Astrocyte (in vitro differentiated cells and primary cell): Measurements from ENCODE around the gene FAM227B. TPM values are rescaled to one million over a fixed set of nuclear protein-coding genes. Genes with fewer than 3 reads are reported as not detected.
A peak's percentile ranks its signal among the peaks of the same experiment; 100 is the strongest.

ENCODE experiments used
- DNase-seq: peaks from one replicate; pipeline ENCODE4 v3.0.0-alpha.2; 2010; ENCODE audit warnings: low read depth
- FAIRE-seq: peaks from 2 replicates; lab custom pipeline; 2011; peaks lifted over from hg19 to GRCh38; lab: Jason Lieb, UNC
- H2AFZ ChIP-seq: 2 replicates; pipeline ENCODE4 v1.6.0; 2012; ENCODE audit warnings: low read depth, low read length, inconsistent platforms
- H3K27ac ChIP-seq: 2 replicates; pipeline ENCODE4 v1.5.1; 2011; ENCODE audit warnings: low read depth, low read length, inconsistent platforms
- H3K27me3 ChIP-seq: 2 replicates; pipeline ENCODE4 v1.6.0; 2011; ENCODE audit warnings: low read length, inconsistent platforms; ENCODE audit not compliant: insufficient read depth
- H3K36me3 ChIP-seq: 2 replicates; pipeline ENCODE4 v1.5.1; 2011; ENCODE audit warnings: low read length, inconsistent platforms; ENCODE audit not compliant: insufficient read depth
- H3K4me1 ChIP-seq: 2 replicates; pipeline ENCODE4 v1.5.1; 2011; ENCODE audit warnings: low read length, inconsistent platforms; ENCODE audit not compliant: insufficient read depth
- H3K4me2 ChIP-seq: 2 replicates; pipeline ENCODE4 v1.6.0; 2012; ENCODE audit warnings: low read length, inconsistent platforms
- H3K4me3 ChIP-seq: 2 replicates; pipeline ENCODE4 v1.5.1; 2011; ENCODE audit warnings: low read depth, mild to moderate bottlenecking, low read length, inconsistent platforms; ENCODE audit not compliant: insufficient read depth
- H3K79me2 ChIP-seq: 2 replicates; pipeline ENCODE4 v1.6.0; 2012; ENCODE audit warnings: mild to moderate bottlenecking, low read length, inconsistent platforms; ENCODE audit not compliant: insufficient read depth
- H3K9ac ChIP-seq: 2 replicates; pipeline ENCODE4 v1.6.0; 2012; ENCODE audit warnings: mild to moderate bottlenecking, low read length, inconsistent platforms
- H3K9me3 ChIP-seq: 2 replicates; pipeline ENCODE4 v1.5.1; 2012; ENCODE audit warnings: low read depth, mild to moderate bottlenecking, low read length, inconsistent platforms; ENCODE audit not compliant: insufficient read depth
- H4K20me1 ChIP-seq: 2 replicates; pipeline ENCODE4 v1.6.0; 2012; ENCODE audit warnings: low read length, inconsistent platforms; ENCODE audit not compliant: insufficient read depth
- H3K27ac Mint-ChIP-seq: one replicate; pipeline ENCODE4 v1.8.0; 2021; ENCODE audit warnings: mild to moderate bottlenecking, mixed read lengths; ENCODE audit not compliant: unreplicated experiment
- H3K27me3 Mint-ChIP-seq: one replicate; pipeline ENCODE4 v1.8.0; 2021; ENCODE audit warnings: low read depth, mixed read lengths; ENCODE audit not compliant: unreplicated experiment
- H3K36me3 Mint-ChIP-seq: one replicate; pipeline ENCODE4 v1.8.0; 2021; ENCODE audit warnings: low read depth, mixed read lengths; ENCODE audit not compliant: unreplicated experiment
- H3K4me1 Mint-ChIP-seq: one replicate; pipeline ENCODE4 v1.8.0; 2021; ENCODE audit warnings: low read depth, mixed read lengths; ENCODE audit not compliant: unreplicated experiment
- H3K4me3 Mint-ChIP-seq: one replicate; pipeline ENCODE4 v1.8.0; 2021; ENCODE audit warnings: mild to moderate bottlenecking, moderate library complexity, mixed read lengths; ENCODE audit not compliant: unreplicated experiment
- H3K9me3 Mint-ChIP-seq: one replicate; pipeline ENCODE4 v1.8.0; 2021; ENCODE audit warnings: mild to moderate bottlenecking, mixed read lengths; ENCODE audit not compliant: unreplicated experiment
- EZH2 ChIP-seq: IDR thresholded peaks from 2 replicates; pipeline ENCODE4 v1.6.1; 2012; ENCODE audit warnings: mild to moderate bottlenecking, low read length, inconsistent platforms; ENCODE audit not compliant: insufficient read depth
- total RNA-seq: library from RNA; stranded (reverse); gene quantifications from 2 replicates; pipeline ENCODE4 v1.2.1, GENCODE V29; 2021
- TF ChIP-seq, protein P1 (sequence below): IDR thresholded peaks from 2 replicates; pipeline ENCODE4 v1.5.1; 2011; ENCODE audit warnings: low read depth, mild to moderate bottlenecking, inconsistent platforms, low read length, moderate library complexity; ENCODE audit not compliant: insufficient read depth

FAM227B gene
- total RNA-seq, 1 donor from 2014 or later: 5.7 TPM

DNA sequence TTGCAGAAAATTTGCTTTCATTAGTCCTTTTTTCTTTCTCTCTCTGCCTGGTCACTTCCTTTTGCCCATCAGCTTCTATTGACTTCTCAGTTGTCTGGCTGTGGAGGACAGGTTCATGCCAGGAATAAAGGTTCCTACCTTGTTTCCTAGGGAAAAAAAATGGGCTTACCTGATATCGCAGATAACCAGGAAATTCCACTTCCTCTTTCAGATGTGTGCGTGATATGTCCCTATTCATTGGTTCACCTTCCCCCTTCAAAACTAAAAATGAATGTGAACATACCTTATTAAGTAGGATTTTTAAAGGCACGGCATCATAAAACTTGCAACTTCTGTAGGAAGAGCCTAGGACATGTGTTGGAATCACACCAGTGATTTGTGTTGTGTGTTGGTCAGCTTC, 317.6 kb downstream of the FAM227B start:
- H3K27me3 Mint-ChIP-seq: no peaks in the 10 kb centered on the region
- Histone ChIP-seq H3K27me3 (no peaks in the 10 kb centered on the region), H4K20me1 (peaks cover 32% of the 10 kb centered on the region), H3K4me2 (no peak overlapping the region), H3K79me2 (peaks cover 8% of the 10 kb centered on the region), H3K4me1 (no peaks in the 10 kb centered on the region), H3K27ac (no peak overlapping the region), H3K9me3 (no peaks in the 10 kb centered on the region), H3K4me3 (no peak overlapping the region), H2AFZ (no peak overlapping the region), H3K9ac (no peak overlapping the region), H3K36me3 (no peaks in the 10 kb centered on the region)
- H3K4me3 Mint-ChIP-seq: no peak overlapping the region
- H3K27ac Mint-ChIP-seq: no peak overlapping the region
- H3K4me1 Mint-ChIP-seq: no peaks in the 10 kb centered on the region
- TF ChIP-seq EZH2: no peak
- TF ChIP-seq, protein P1, sequence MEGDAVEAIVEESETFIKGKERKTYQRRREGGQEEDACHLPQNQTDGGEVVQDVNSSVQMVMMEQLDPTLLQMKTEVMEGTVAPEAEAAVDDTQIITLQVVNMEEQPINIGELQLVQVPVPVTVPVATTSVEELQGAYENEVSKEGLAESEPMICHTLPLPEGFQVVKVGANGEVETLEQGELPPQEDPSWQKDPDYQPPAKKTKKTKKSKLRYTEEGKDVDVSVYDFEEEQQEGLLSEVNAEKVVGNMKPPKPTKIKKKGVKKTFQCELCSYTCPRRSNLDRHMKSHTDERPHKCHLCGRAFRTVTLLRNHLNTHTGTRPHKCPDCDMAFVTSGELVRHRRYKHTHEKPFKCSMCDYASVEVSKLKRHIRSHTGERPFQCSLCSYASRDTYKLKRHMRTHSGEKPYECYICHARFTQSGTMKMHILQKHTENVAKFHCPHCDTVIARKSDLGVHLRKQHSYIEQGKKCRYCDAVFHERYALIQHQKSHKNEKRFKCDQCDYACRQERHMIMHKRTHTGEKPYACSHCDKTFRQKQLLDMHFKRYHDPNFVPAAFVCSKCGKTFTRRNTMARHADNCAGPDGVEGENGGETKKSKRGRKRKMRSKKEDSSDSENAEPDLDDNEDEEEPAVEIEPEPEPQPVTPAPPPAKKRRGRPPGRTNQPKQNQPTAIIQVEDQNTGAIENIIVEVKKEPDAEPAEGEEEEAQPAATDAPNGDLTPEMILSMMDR: no peak
- peaks cover 1% of the 10 kb centered on the region for H3K36me3 Mint-ChIP-seq
- no peaks in the 10 kb centered on the region for H3K9me3 Mint-ChIP-seq
- FAIRE-seq: no peak
- DNase-seq: no peak

DNA sequence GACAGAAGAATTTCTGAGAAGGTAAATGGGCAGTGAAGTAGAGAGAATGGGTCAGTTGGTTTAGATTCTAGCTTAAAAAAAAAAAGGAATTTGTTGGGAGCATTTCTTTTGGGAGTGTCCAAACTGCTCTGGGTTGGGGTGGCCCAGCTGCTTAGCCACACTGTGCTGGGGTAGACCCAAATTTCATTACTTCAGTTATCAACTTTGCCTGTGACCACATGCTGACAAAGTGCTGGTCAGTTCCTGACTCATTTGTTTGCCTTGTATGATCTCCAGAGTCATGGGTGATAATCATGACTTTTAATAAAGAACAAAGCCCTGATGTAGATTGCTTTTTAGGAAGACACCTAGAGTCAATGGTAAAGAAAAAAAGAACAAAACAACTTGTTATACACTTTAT, 319.1 kb downstream of the FAM227B start:
- DNase-seq (peak; percentile 76), FAIRE-seq (no peak)
- no peaks in the 10 kb centered on the region for H3K36me3 ChIP-seq
- H3K4me2 ChIP-seq: no peak overlapping the region
- no peaks in the 10 kb centered on the region for H3K9me3 Mint-ChIP-seq
- no peak for TF ChIP-seq EZH2
- TF ChIP-seq, protein P1: no peak
- no peaks in the 10 kb centered on the region for H3K4me1 Mint-ChIP-seq
- H2AFZ ChIP-seq: no peak overlapping the region
- no peak overlapping the region for H3K27ac ChIP-seq
- H3K4me1 ChIP-seq: no peaks in the 10 kb centered on the region
- peaks cover 8% of the 10 kb centered on the region for H3K79me2 ChIP-seq
- no peaks in the 10 kb centered on the region for H3K27me3 ChIP-seq
- no peak overlapping the region for H3K4me3 ChIP-seq
- no peak overlapping the region for H3K9ac ChIP-seq
- H3K4me3 Mint-ChIP-seq: no peak overlapping the region
- H3K27ac Mint-ChIP-seq: no peak overlapping the region
- no peaks in the 10 kb centered on the region for H3K9me3 ChIP-seq
- H3K27me3 Mint-ChIP-seq: no peaks in the 10 kb centered on the region
- peaks cover 33% of the 10 kb centered on the region for H4K20me1 ChIP-seq
- H3K36me3 Mint-ChIP-seq: peaks cover 8% of the 10 kb centered on the region

DNA sequence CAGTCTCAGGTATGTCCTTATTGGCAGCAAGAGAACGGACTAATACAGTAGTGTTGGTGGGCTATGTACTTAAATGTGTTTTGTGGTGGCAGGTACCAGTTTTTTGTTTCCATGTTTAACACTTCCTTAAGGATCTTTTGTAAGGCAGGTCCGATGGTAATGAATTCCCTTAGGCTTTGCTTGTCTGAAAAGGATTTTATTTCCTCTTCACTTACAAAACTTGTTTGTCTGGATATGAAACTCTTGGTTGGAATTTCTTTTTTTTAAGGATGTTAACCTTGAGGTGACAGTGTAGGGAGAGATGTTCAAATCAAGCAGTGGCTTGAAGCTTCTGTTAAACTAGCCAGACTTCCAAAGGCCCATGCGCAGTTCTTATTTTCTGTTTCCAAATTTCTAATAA, 319.8 kb downstream of the FAM227B start:
- TF ChIP-seq EZH2: no peak
- TF ChIP-seq, protein P1: no peak
- Histone ChIP-seq H2AFZ (no peak overlapping the region), H3K36me3 (peaks cover 4% of the 10 kb centered on the region), H3K4me1 (no peaks in the 10 kb centered on the region), H3K27me3 (no peaks in the 10 kb centered on the region), H3K27ac (no peak overlapping the region), H3K4me3 (no peak overlapping the region), H3K9ac (no peak overlapping the region), H4K20me1 (peaks cover 33% of the 10 kb centered on the region), H3K9me3 (no peaks in the 10 kb centered on the region), H3K79me2 (peaks cover 8% of the 10 kb centered on the region), H3K4me2 (no peak overlapping the region)
- H3K4me3 Mint-ChIP-seq: no peak overlapping the region
- H3K36me3 Mint-ChIP-seq: peaks cover 12% of the 10 kb centered on the region
- DNase-seq (no peak), FAIRE-seq (no peak)
- no peaks in the 10 kb centered on the region for H3K27me3 Mint-ChIP-seq
- no peak overlapping the region for H3K27ac Mint-ChIP-seq
- H3K4me1 Mint-ChIP-seq: no peaks in the 10 kb centered on the region
- H3K9me3 Mint-ChIP-seq: no peaks in the 10 kb centered on the region
